Choroid plexus epithelial cell (primary cell): ENCODE data around the gene SYNGR4.

Experiments
- DNase-seq: peaks from one replicate; pipeline ENCODE4 v3.0.0-alpha.2; 2010; ENCODE audit warnings: low read depth
- H3K4me3 ChIP-seq: 2 replicates; pipeline ENCODE4 v1.5.1; 2011; ENCODE audit warnings: low read depth, mild to moderate bottlenecking, control low read depth, low read length, moderate library complexity
- CTCF ChIP-seq: conservative IDR thresholded peaks from 2 replicates; pipeline ENCODE4 v1.5.1; 2011; ENCODE audit warnings: low read depth, mild to moderate bottlenecking, control low read depth, inconsistent platforms, low read length, moderate library complexity

The SYNGR4 gene

GRCh38 chr19:48405850-48406249, 41.7 kb downstream of the SYNGR4 start:
- H3K4me3 ChIP-seq: no peak overlapping the region
- TF ChIP-seq CTCF: no peak
- no peak for DNase-seq

- no peak for DNase-seq
- TF ChIP-seq CTCF: no peak
- no peak overlapping the region for H3K4me3 ChIP-seq
These were observed 49.9 kb downstream of the SYNGR4 start for GRCh38 chr19:48413879-48414587.

GRCh38 chr19:48415395-48415794, 51.2 kb downstream of the SYNGR4 start:
- H3K4me3 ChIP-seq: no peak overlapping the region
- DNase-seq: peak; percentile 68
- no peak for TF ChIP-seq CTCF

GRCh38 chr19:48415806-48416221, 51.6 kb downstream of the SYNGR4 start:
- no peak for TF ChIP-seq CTCF
- H3K4me3 ChIP-seq: no peak overlapping the region
- no peak for DNase-seq

GRCh38 chr19:48417421-48417820, 53.3 kb downstream of the SYNGR4 start:
- TF ChIP-seq CTCF: no peak
- no peak overlapping the region for H3K4me3 ChIP-seq

GRCh38 chr19:48418317-48419064, 54.3 kb downstream of the SYNGR4 start:
- peak; percentile 28 for TF ChIP-seq CTCF
- no peak overlapping the region for H3K4me3 ChIP-seq
- DNase-seq: no peak

More at GRCh38 chr19:48417421-48417820, 53.3 kb downstream of the SYNGR4 start:
- no peak for DNase-seq
